GM21576 (cell line): ENCODE measurements around the gene TEX52.
A peak's percentile ranks its signal among the peaks of the same experiment; 100 is the strongest.

Source experiments
- ATAC-seq: cut with Tn5 transposase; IDR thresholded peaks from one replicate; pipeline ENCODE4 v1.9.1; 2021; ENCODE audit warnings: mild to moderate bottlenecking, moderate library complexity; ENCODE audit not compliant: unreplicated experiment

The TEX52 gene

GRCh38 chr12:2833810-2834209 lies 23.0 kb downstream of the TEX52 start:
- ATAC-seq: no peak

- no peak for ATAC-seq
Measured at GRCh38 chr12:2833327-2833726, 23.5 kb downstream of the TEX52 start.

DNA sequence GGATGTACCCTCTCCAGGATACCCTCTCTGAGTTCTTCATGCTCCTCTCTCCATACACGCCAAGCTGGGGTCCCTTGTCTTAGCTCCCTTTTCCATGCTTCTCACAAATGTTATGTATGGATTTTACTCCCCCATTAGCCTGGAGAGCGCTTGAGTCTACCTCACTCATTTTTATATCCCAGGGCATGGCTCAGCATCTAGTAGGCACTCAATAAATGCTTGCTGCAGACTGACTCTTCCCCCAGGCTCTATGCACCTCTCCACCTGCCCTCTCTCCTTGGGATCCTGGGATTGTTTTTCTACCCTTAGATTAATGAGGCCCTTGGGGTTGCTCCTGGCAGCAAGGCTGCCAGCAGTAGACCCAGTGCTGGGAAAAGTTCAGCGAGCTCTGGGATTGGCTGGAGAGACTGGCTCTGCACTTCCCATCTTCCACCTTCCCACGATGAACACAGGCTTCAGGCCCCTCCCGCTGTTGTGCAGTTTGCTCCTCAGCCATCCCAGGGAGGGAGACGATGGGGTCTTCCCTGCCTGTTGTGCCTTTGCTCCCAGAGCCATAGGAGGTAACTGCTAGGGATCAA lies 24.2 kb downstream of the TEX52 start:
- ATAC-seq: no peak

GRCh38 chr12:2829275-2829674 lies 27.6 kb downstream of the TEX52 start:
- ATAC-seq: no peak

- no peak for ATAC-seq
Measured at GRCh38 chr12:2826721-2827515, 29.9 kb downstream of the TEX52 start.

DNA sequence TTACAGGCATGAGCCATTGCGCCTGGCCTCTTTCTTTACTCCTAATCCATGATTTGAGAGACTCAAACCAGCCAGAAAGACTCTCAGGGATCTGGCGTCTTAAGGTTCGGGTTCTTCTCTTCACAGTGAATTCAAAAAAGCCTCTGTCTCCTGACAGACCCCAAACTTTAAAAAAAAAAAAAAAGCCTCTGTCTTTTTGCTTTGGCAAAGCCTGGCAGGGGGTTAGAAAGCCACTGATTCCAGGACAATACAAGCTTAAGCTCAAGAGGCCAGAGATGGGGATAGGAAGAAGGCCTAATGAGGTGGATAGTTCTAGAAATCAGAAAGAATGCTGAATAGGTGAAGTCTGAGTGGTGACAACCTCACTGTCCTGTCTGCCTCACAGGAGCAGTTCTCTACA lies 30.8 kb downstream of the TEX52 start:
- no peak for ATAC-seq

GRCh38 chr12:2825132-2825531 lies 31.7 kb downstream of the TEX52 start:
- no peak for ATAC-seq

DNA sequence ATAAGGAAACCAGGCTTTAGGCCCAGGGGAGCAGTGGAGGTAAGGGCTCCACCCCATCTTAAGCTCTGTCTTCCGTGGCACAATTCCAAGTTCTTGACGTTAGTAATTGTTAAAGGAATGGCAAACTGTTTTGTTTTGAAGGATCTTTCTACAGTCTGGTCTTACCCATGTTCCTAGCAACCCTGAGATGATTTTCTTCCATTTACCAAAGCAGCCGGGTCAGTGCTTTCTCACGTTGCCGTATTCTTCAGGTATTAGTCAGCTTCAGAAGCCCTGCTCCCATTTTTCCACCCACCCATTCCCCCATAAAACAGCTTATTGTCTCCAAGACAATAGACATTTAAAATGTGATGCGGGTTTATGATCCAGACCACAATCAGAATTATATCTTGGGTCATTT lies 32.3 kb downstream of the TEX52 start:
- no peak for ATAC-seq

DNA sequence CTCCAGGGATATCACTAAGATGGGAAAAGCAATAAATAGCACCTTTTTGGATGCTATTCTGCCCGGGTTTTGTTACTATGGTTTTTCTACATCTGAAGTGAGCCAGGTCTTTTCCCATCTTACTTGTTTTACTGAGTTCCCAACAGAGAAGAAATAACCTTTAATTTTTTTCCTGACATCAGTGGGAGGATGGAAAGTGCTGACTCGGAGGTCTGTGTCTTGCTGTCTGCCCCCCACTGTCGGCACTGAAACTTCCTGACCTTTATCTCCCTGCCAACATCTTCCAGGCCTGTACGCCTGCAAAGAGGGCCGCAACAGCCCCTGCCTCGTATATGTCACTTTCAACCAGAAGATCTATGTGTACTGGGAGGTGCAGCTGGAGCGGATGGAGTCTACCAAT lies 33.4 kb downstream of the TEX52 start:
- ATAC-seq: no peak

- ATAC-seq: no peak
Measured at GRCh38 chr12:2820432-2820831, 36.4 kb downstream of the TEX52 start.

- ATAC-seq: no peak
Measured at GRCh38 chr12:2819810-2820209, 37.0 kb downstream of the TEX52 start.

- peak; percentile 44 for ATAC-seq
Measured at GRCh38 chr12:2813214-2814185, 43.3 kb downstream of the TEX52 start.

- ATAC-seq: peak; percentile 97
Measured at GRCh38 chr12:2812290-2813213, 44.3 kb downstream of the TEX52 start, which contains the start of gene ITFG2. Gene ITFG2, plus strand, starts transcription at chr12:2812668. Its CDS starts 93 bp downstream, at chr12:2812761.

- no peak for ATAC-seq
Measured at GRCh38 chr12:2811801-2812200, 45.0 kb downstream of the TEX52 start.

DNA sequence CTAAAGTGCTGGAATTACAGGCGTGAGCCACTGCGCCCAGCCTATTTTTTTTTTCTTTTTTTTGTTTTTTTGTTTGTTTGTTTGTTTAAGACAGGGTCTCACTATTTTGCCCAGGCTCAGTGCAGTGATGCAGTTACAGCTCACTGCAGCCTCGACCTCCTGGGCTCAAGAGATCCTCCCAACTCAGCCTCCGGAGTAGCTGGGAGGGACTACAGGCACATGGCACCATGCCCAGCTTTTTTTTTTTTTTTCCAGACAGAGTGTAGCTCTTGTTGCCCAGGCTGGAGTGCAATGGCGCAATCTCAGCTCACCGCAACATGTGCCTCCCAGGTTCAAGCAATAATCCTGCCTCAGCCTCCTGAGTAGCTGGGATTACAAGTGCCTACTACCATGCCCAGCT lies 50.1 kb downstream of the TEX52 start:
- no peak for ATAC-seq

DNA sequence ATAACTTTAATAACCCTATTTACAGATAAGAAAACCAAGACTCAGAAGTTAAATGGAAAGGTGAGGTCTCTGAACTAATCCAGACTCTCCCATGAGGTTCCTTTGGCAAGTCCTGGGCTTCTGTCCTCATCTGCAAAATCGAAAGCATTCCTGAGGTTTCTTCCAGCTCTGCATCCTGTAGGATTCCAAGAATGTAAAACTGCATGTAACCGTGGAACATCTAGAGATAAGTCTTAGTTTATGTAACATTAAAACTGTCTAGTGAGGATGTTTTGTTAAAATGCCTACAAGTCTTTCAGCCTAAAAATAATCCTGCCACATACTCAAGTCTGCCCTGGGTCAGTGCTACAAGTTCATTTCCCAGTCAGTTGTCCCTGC lies 51.7 kb downstream of the TEX52 start:
- ATAC-seq: no peak

DNA sequence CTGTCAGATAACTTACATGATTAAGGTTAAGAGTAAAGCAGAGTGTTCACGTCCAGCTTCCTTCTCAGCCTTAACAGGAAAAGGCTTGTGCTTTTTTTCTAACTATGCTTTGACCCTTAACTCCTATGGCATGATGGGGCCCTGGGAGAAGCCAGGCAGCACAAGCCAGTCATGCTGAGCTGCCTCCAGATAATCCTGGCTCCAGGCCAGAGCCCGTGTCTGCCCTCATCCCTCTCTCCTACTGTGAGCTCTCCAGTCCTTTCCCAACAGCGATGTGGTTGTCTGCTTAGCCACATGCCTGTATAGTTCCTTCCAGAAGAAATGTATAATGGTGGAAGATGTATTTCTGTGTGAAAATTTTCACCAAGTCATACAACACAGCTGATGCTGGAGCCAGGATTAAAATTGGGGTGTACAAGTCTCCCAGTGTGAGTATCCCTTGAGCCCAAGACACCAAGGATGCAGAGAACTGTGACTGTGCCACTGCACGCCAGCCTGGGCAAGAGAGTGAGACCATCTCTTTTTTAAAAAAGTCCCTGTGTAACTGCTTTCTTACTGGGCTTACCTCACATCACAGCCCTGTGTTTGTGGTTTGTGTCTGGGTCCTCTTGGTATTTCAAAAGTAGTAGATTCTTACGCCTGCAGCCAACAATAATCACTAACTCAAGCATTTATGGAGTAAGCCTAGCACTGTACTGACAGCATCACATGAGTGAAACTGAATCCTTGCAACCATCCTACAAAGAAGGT lies 52.3 kb downstream of the TEX52 start:
- ATAC-seq: no peak

DNA sequence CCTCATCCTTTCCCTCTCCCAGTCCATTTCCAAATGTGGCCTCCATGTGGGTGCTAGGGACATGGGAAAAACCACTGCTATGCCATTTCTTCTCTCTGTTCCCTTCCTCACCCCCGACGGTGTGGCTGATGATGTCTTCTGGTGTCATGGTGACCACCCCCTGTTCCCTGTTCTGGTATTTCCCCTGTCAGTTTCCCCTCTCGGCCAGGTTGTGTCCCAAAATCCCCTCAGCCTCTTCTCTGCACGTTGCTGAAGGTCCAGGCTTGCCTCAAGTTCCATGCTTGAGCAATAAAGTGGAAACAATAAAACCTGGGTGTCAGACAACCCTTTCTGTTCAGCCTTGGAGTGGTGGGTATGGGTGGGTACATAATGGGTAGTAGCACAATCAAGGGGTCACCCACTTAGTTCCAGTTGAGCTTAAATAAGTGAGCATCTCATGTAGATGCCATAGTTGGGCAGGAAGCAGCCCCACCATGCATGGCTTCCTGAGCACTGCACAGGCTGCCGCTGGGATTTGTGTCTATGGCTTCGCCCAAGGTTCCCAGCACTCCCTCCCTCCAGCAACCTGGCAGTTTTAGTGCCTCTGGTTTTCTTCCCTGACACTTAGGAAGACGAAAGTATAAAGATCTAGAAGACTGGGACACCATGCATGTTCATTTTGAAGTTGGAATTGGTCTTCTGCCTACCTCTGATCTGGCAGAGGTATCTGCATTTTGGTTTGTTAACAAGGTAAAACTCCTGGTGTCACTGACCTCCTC lies 53.0 kb downstream of the TEX52 start:
- no peak for ATAC-seq
